Hypothalamus (tissue), 51 donors: ENCODE results near the gene DENND11.
A peak's percentile ranks its signal among the peaks of the same experiment; 100 is the strongest.

ENCODE experiments used
- DNase-seq, 51 donors: peaks; one replicate each; lab custom pipeline; 2025; lab: John Stamatoyannopoulos, UW

Gene DENND11

GRCh38 chr7:141686670-141687069, 15.3 kb downstream of the DENND11 start:
- DNase-seq: no peak

- no peak for DNase-seq
These were observed 15.9 kb downstream of the DENND11 start for GRCh38 chr7:141686074-141686473.

- DNase-seq: peak in 16 of 51 donors; percentile 13 to 48 (median 34)
These were observed 16.5 kb downstream of the DENND11 start for GRCh38 chr7:141685285-141686023.

- DNase-seq: no peak
These were observed 23.0 kb downstream of the DENND11 start for GRCh38 chr7:141679014-141679413.

- no peak for DNase-seq
These were observed 25.3 kb downstream of the DENND11 start for GRCh38 chr7:141676618-141677017.

GRCh38 chr7:141675436-141676215, 26.3 kb downstream of the DENND11 start:
- peak in 1 of 51 donors; percentile 29 for DNase-seq

GRCh38 chr7:141674702-141675101, 27.3 kb downstream of the DENND11 start:
- peak in 16 of 51 donors; percentile 9 to 53 (median 24) for DNase-seq

- DNase-seq: peak in 2 of 51 donors; percentile 9 to 44
These were observed 27.7 kb downstream of the DENND11 start for GRCh38 chr7:141674171-141674671.

GRCh38 chr7:141673346-141673745, 28.6 kb downstream of the DENND11 start:
- DNase-seq: no peak

- no peak for DNase-seq
These were observed 30.1 kb downstream of the DENND11 start for GRCh38 chr7:141671705-141672496.

- DNase-seq: no peak
These were observed 33.1 kb downstream of the DENND11 start for GRCh38 chr7:141668853-141669252.

GRCh38 chr7:141666071-141666470, 35.9 kb downstream of the DENND11 start:
- DNase-seq: no peak

GRCh38 chr7:141665208-141666035, 36.5 kb downstream of the DENND11 start:
- no peak for DNase-seq

- DNase-seq: no peak
These were observed 37.5 kb downstream of the DENND11 start for GRCh38 chr7:141664450-141664849.

GRCh38 chr7:141663081-141663849, 38.7 kb downstream of the DENND11 start:
- DNase-seq: no peak

GRCh38 chr7:141660259-141660658, 41.7 kb downstream of the DENND11 start:
- DNase-seq: peak in 10 of 51 donors; percentile 10 to 42 (median 22)

GRCh38 chr7:141659501-141659900, 42.5 kb downstream of the DENND11 start:
- DNase-seq: no peak

GRCh38 chr7:141654551-141654950, 47.4 kb downstream of the DENND11 start:
- DNase-seq: peak in 36 of 51 donors; percentile 12 to 84 (median 54)

GRCh38 chr7:141652691-141653090, 49.3 kb downstream of the DENND11 start:
- DNase-seq: no peak
